IMR-90 (cell line): ENCODE measurements around the gene BLNK.
"Not testable (repeated sequence)": the region's sequence is repeated elsewhere in the genome, so short reads cannot be mapped to it uniquely, and the experiment has no call there.

ENCODE experiments used
- BHLHE40 ChIP-seq: fragments of 150-350 bp; IDR thresholded peaks from 2 replicates; pipeline ENCODE4 v1.6.1; 2016; ENCODE audit warnings: mild to moderate bottlenecking, low read depth, low read length
- FOS ChIP-seq: fragments of 150-350 bp; IDR thresholded peaks from 2 replicates; pipeline ENCODE4 v1.6.1; 2016; ENCODE audit warnings: low read depth, low read length
- POLR2A ChIP-seq: IDR thresholded peaks from 2 replicates; pipeline ENCODE4 v1.6.1; 2012; ENCODE audit warnings: mild to moderate bottlenecking, low read depth, low read length
- RCOR1 ChIP-seq: IDR thresholded peaks from 2 replicates; pipeline ENCODE4 v1.6.1; 2012; ENCODE audit warnings: mild to moderate bottlenecking, low read length, improper control_type of control experiment; ENCODE audit not compliant: insufficient replicate concordance
- SMC3 ChIP-seq: fragments of 150-350 bp; IDR thresholded peaks from 2 replicates; pipeline ENCODE4 v1.6.1; 2016; ENCODE audit warnings: low read depth, mild to moderate bottlenecking, antibody characterized with exemption, low read length, moderate library complexity
- TF ChIP-seq, protein P1 (sequence below): conservative IDR thresholded peaks from 2 replicates; pipeline ENCODE4 v1.5.1; 2012; ENCODE audit warnings: mild to moderate bottlenecking, low read depth, low read length, improper control_type of control experiment

DNA sequence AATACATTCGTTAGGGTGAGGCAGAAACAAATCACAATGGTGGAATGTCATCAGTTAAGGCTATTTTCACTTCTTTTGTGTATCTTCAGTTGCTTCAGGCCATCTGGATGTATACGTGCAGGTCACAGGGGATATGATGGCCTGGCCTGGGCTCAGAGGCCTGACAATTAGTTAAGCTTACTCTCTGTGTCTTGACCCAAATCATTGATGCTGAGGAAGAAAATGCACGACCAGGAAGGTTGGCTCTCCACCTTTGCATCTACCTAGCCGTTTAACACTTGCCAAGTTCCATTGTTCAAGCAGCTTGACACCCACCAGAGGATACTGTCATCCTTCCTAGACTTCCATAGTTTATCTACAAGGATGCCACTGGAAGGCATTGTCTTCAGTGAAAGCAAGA is 37.5 kb upstream of the BLNK start:
- TF ChIP-seq RCOR1, POLR2A, BHLHE40, SMC3, FOS: not testable (repeated sequence)
- TF ChIP-seq, protein P1, sequence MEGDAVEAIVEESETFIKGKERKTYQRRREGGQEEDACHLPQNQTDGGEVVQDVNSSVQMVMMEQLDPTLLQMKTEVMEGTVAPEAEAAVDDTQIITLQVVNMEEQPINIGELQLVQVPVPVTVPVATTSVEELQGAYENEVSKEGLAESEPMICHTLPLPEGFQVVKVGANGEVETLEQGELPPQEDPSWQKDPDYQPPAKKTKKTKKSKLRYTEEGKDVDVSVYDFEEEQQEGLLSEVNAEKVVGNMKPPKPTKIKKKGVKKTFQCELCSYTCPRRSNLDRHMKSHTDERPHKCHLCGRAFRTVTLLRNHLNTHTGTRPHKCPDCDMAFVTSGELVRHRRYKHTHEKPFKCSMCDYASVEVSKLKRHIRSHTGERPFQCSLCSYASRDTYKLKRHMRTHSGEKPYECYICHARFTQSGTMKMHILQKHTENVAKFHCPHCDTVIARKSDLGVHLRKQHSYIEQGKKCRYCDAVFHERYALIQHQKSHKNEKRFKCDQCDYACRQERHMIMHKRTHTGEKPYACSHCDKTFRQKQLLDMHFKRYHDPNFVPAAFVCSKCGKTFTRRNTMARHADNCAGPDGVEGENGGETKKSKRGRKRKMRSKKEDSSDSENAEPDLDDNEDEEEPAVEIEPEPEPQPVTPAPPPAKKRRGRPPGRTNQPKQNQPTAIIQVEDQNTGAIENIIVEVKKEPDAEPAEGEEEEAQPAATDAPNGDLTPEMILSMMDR, result not testable (repeated sequence)
